Measurements from ENCODE around the gene VARS2. TPM values are rescaled to one million over a fixed set of nuclear protein-coding genes. Genes with fewer than 3 reads are reported as not detected.
"Not testable (repeated sequence)": the region's sequence is repeated elsewhere in the genome, so short reads cannot be mapped to it uniquely, and the experiment has no call there.

VARS2 gene
- 10 to 100 TPM; 20.2 to 26.0 TPM for total RNA-seq

- Histone ChIP-seq H3K27ac (peak within 1 kb of the TSS; percentile 86 to 93), H3K4me1 (ENCODE audit: control insufficient read depth in 1 of 2, low read depth in 2 of 2) (peaks cover 10 to 32% of the 10 kb centered on the region in 2 donors), H3K36me3 (peaks cover 27% of the 10 kb centered on the region), H3K9me3 (no peaks in the 10 kb centered on the region), H3K27me3 (replicated peaks; ENCODE audit: insufficient read depth) (no peaks in the 10 kb centered on the region), H3K4me3 (peak within 1 kb of the TSS; percentile 78)
- DNase-seq (ENCODE audit: low spot score) (peak; percentile 49), ATAC-seq (ENCODE audit: insufficient number of reproducible peaks, low FRiP score, low read depth) (peak; percentile 58)
- peak; percentile 26 for TF ChIP-seq CTCF (IDR thresholded peaks at IDR 0.05)
Observed at GRCh38 chr6:30914076-30914853, at the start of gene VARS2. VARS2 (plus strand) TSS chr6:30914238; CDS start chr6:30914837, 599 bp downstream.

GRCh38 chr6:30864325-30864724, 49.7 kb upstream of the VARS2 start:
- Histone ChIP-seq H3K4me1 (ENCODE audit: control insufficient read depth in 1 of 2, low read depth in 2 of 2) (no peaks in the 10 kb centered on the region), H3K36me3 (no peaks in the 10 kb centered on the region), H3K9me3 (peaks cover 4% of the 10 kb centered on the region), H3K27ac (no peak overlapping the region), H3K4me3 (no peak overlapping the region), H3K27me3 (replicated peaks; ENCODE audit: insufficient read depth) (no peaks in the 10 kb centered on the region)
- ATAC-seq (ENCODE audit: insufficient number of reproducible peaks, low FRiP score, low read depth) = no peak
- DNase-seq (ENCODE audit: low spot score) = no peak
- no peak for TF ChIP-seq CTCF (IDR thresholded peaks at IDR 0.05)

GRCh38 chr6:30869241-30869749, 44.7 kb upstream of the VARS2 start:
- H3K4me3 ChIP-seq; H3K27ac ChIP-seq; ATAC-seq (ENCODE audit: insufficient number of reproducible peaks, low FRiP score, low read depth); DNase-seq (ENCODE audit: low spot score); H3K4me1 ChIP-seq (ENCODE audit: control insufficient read depth in 1 of 2, low read depth in 2 of 2); H3K27me3 ChIP-seq (replicated peaks; ENCODE audit: insufficient read depth); H3K36me3 ChIP-seq: not testable (repeated sequence)
- H3K9me3 ChIP-seq = peaks cover 13% of the 10 kb centered on the region

- Histone ChIP-seq H3K27me3 (replicated peaks; ENCODE audit: insufficient read depth) (no peaks in the 10 kb centered on the region), H3K4me1 (ENCODE audit: control insufficient read depth in 1 of 2, low read depth in 2 of 2) (no peaks in the 10 kb centered on the region), H3K36me3 (no peaks in the 10 kb centered on the region), H3K27ac (no peak overlapping the region), H3K4me3 (no peak overlapping the region), H3K9me3 (peaks cover 13% of the 10 kb centered on the region)
- DNase-seq (ENCODE audit: low spot score) (no peak), ATAC-seq (ENCODE audit: insufficient number of reproducible peaks, low FRiP score, low read depth) (no peak)
- no peak for TF ChIP-seq CTCF (IDR thresholded peaks at IDR 0.05)
Observed at GRCh38 chr6:30870546-30870945, 43.5 kb upstream of the VARS2 start.

- no peak overlapping the region for H3K4me3 ChIP-seq
- H3K36me3 ChIP-seq = no peaks in the 10 kb centered on the region
- peaks cover 5 to 8% of the 10 kb centered on the region in 2 donors for H3K4me1 ChIP-seq (ENCODE audit: control insufficient read depth in 1 of 2, low read depth in 2 of 2)
- no peak overlapping the region for H3K27ac ChIP-seq
- ATAC-seq (ENCODE audit: insufficient number of reproducible peaks, low FRiP score, low read depth) (no peak), DNase-seq (ENCODE audit: low spot score) (no peak)
- no peaks in the 10 kb centered on the region for H3K27me3 ChIP-seq (replicated peaks; ENCODE audit: insufficient read depth)
- TF ChIP-seq CTCF (IDR thresholded peaks at IDR 0.05) = no peak
- peaks cover 13% of the 10 kb centered on the region for H3K9me3 ChIP-seq
Observed at GRCh38 chr6:30871592-30872183, 42.4 kb upstream of the VARS2 start.
